ENCODE measurements around the gene DTX4.
A peak's percentile ranks its signal among the peaks of the same experiment; 100 is the strongest.

DTX4 gene

DNA sequence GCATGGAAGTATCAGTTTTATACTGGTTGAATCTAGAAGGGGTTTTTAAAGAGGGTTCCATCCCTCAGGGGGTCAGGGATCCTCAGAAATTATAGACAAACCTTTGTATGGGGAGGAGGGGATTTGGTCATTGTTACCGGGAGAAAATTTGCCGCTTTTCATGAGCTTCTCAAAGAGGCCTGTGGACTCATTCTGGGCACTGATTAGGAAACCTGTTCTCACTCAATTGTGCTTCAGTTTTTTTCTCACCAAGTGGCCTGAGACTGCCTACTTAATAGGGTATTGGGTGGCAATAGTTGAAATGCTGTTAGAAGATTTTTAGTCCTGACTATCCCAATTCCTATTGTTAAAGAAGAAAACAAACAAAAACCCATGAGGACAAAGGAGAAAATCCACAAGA is 26.8 kb downstream of the DTX4 start:
- TF ChIP-seq, protein P1, sequence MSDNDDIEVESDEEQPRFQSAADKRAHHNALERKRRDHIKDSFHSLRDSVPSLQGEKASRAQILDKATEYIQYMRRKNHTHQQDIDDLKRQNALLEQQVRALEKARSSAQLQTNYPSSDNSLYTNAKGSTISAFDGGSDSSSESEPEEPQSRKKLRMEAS (IDR thresholded peaks at IDR 0.05; ENCODE audit: low read depth, low read length), result no peak
- TF ChIP-seq POLR2A (IDR thresholded peaks at IDR 0.05; ENCODE audit: extremely low read depth, insufficient read length), result no peak
- TF ChIP-seq, protein P2, sequence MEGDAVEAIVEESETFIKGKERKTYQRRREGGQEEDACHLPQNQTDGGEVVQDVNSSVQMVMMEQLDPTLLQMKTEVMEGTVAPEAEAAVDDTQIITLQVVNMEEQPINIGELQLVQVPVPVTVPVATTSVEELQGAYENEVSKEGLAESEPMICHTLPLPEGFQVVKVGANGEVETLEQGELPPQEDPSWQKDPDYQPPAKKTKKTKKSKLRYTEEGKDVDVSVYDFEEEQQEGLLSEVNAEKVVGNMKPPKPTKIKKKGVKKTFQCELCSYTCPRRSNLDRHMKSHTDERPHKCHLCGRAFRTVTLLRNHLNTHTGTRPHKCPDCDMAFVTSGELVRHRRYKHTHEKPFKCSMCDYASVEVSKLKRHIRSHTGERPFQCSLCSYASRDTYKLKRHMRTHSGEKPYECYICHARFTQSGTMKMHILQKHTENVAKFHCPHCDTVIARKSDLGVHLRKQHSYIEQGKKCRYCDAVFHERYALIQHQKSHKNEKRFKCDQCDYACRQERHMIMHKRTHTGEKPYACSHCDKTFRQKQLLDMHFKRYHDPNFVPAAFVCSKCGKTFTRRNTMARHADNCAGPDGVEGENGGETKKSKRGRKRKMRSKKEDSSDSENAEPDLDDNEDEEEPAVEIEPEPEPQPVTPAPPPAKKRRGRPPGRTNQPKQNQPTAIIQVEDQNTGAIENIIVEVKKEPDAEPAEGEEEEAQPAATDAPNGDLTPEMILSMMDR (IDR thresholded peaks at IDR 0.05; ENCODE audit: low read depth, low read length), result no peak
- TF ChIP-seq MYC (IDR thresholded peaks at IDR 0.05; ENCODE audit: low read depth, low read length), result no peak
- DNase-seq (ENCODE audit: low read depth), result no peak
- no peak overlapping the region for H3K4me3 ChIP-seq (ENCODE audit: low read depth, low read length)

DNA sequence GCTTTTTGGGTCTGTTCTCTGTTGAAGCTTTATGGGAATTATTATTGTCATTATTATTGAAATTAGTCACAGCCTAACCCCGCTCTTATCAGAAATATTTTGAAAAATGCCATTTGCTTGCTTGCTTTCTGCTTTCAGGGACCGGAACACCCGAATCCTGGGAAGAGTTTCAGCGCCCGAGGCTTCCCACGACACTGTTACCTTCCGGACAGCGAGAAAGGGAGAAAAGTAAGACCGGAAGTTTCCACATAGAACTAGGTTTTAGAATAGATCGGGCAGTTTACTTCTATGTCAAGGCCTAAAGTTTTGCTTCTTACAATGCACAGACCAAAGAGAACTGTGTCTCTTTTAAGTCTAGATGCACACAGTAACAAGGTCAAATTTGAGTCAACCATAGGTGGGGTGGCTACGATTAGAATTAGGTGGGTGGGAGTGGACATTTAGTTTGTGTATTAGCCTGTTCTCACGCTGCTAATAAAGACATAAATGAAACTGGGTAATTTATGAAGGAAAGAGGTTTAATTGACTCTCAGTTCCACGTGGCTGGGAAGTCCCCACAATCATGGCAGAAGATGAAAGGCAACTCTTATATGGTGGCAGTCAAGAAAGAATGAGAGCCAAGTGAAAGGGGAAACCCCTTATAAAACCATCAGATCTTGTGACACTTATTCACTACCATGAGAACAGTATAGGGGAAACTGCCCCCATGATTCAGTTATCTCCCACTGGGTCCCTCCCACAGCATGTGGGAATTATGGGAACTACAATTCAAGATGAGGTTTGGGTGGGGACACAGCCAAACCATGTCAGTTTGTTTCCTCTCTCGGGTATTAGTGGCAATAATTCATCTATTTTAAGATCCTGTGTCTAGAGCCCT is 27.9 kb downstream of the DTX4 start:
- TF ChIP-seq, protein P2 (IDR thresholded peaks at IDR 0.05; ENCODE audit: low read depth, low read length), result no peak
- TF ChIP-seq MYC (IDR thresholded peaks at IDR 0.05; ENCODE audit: low read depth, low read length) (no peak), POLR2A (IDR thresholded peaks at IDR 0.05; ENCODE audit: extremely low read depth, insufficient read length) (no peak)
- TF ChIP-seq, protein P1 (IDR thresholded peaks at IDR 0.05; ENCODE audit: low read depth, low read length), result no peak

DNA sequence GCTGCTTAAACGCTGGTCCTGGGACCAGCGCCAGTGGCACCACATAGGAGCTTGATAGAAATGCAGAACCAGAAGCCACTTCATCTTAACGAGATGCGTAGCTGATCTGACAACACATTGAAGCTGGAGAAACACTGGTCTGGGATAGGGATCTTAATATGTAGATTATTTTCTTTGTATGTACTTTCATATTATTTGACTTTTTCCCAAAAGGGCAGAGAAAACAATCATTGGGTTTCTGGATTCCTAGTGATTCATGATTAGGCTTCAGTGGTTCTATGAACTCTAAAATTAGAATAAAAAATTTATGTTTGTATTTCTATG is 28.5 kb downstream of the DTX4 start:
- TF ChIP-seq, protein P2 (IDR thresholded peaks at IDR 0.05; ENCODE audit: low read depth, low read length), result no peak
- TF ChIP-seq, protein P1 (IDR thresholded peaks at IDR 0.05; ENCODE audit: low read depth, low read length), result no peak
- TF ChIP-seq MYC (IDR thresholded peaks at IDR 0.05; ENCODE audit: low read depth, low read length) (no peak), POLR2A (IDR thresholded peaks at IDR 0.05; ENCODE audit: extremely low read depth, insufficient read length) (no peak)
- DNase-seq (ENCODE audit: low read depth), result no peak
- H3K4me3 ChIP-seq (ENCODE audit: low read depth, low read length), result no peak overlapping the region

More for the DNA sequence above, 27.9 kb downstream of the DTX4 start:
- no peak for DNase-seq (ENCODE audit: low read depth)
- H3K4me3 ChIP-seq (ENCODE audit: low read depth, low read length), result no peak overlapping the region

DNA sequence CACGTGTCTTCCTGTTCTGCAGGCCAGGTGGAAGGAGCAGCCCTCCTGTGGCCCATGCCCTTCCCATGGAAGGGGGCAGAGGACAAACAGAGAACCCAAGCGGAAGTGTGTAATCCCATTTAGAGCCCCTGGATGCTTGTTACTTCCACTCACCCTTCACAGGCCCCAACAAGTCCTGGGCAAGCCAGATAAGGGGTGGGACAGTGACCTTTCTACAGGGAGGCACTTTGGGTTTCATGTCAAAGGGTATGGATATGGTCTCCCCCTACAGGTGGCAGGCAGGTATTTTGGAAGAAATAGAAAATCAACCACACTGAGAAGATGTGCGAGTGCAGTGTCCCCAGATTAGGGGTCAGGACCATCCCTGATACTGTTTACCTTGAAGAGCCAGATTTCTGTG is 29.4 kb downstream of the DTX4 start:
- TF ChIP-seq, protein P2 (IDR thresholded peaks at IDR 0.05; ENCODE audit: low read depth, low read length), result peak; percentile 7
- TF ChIP-seq MYC (IDR thresholded peaks at IDR 0.05; ENCODE audit: low read depth, low read length), result no peak
- DNase-seq (ENCODE audit: low read depth), result no peak
- no peak overlapping the region for H3K4me3 ChIP-seq (ENCODE audit: low read depth, low read length)

DNA sequence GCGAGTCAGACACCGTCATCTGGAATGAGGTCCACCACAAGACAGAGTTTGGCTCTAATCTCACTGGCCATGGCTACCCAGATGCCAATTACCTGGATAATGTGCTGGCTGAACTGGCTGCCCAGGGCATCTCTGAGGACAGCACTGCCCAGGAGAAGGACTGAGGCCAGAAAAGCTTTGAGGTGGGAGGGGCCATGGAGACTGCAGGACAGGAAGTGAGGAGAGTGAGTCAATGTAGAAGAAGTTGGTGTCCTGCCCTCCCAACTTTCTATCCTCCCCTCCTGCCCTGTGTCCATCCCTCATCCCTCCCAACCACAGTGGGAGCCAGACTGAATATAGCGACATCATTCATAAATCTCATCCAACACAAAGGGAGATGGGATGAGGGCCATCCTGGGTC is 32.8 kb downstream of the DTX4 start:
- TF ChIP-seq MYC (IDR thresholded peaks at IDR 0.05; ENCODE audit: low read depth, low read length), result no peak
- TF ChIP-seq POLR2A (IDR thresholded peaks at IDR 0.05; ENCODE audit: extremely low read depth, insufficient read length), result no peak
- TF ChIP-seq, protein P1 (IDR thresholded peaks at IDR 0.05; ENCODE audit: low read depth, low read length), result no peak
- TF ChIP-seq, protein P2 (IDR thresholded peaks at IDR 0.05; ENCODE audit: low read depth, low read length), result no peak
- no peak overlapping the region for H3K4me3 ChIP-seq (ENCODE audit: low read depth, low read length)
- no peak for DNase-seq (ENCODE audit: low read depth)

Data from NB4 (cell line).